PC-3 (cell line): ENCODE results near the gene ARHGAP24.

Source experiments
- CTCF ChIP-seq: fragments of 300-600 bp; sonication (generic); conservative IDR thresholded peaks from 2 replicates; pipeline ENCODE4 v1.5.1; 2017; ENCODE audit warnings: antibody characterized with exemption, low read depth, mild to moderate bottlenecking, low read length
- EZH2phosphoT487 ChIP-seq: fragments of 300-600 bp; sonication (generic); IDR thresholded peaks from 2 replicates; pipeline ENCODE4 v1.6.1; 2018; ENCODE audit warnings: mild to moderate bottlenecking, antibody characterized with exemption, low read length, borderline replicate concordance

GRCh38 chr4:85929961-85930665 lies 455.2 kb downstream of the ARHGAP24 start:
- no peak for TF ChIP-seq CTCF
- no peak for TF ChIP-seq EZH2phosphoT487
